Liver (tissue), 9 donors: ENCODE data around the gene AS3MT. TPM values are rescaled to one million over a fixed set of nuclear protein-coding genes. Genes with fewer than 3 reads are reported as not detected.

Source experiments
- DNase-seq: peaks from one replicate; pipeline ENCODE4 v3.0.0-alpha.2; 2017; ENCODE audit warnings: low spot score
- H3K27ac ChIP-seq, 2 donors: one replicate each; pipeline ENCODE4 v1.7.0; 2013; ENCODE audit warnings: inconsistent platforms in 2 of 2, low read length in 2 of 2, control low read depth in 1 of 2, low read depth in 1 of 2, mild to moderate bottlenecking in 1 of 2
- H3K27me3 ChIP-seq, 4 donors: one replicate each; pipeline versions ENCODE4 v1.6.1 to v1.7.0; 2013; ENCODE audit warnings: low read length in 3 of 4, inconsistent platforms in 1 of 4, mild to moderate bottlenecking in 1 of 4, moderate library complexity in 1 of 4; ENCODE audit not compliant: control insufficient read depth in 4 of 4, insufficient read depth in 4 of 4
- H3K36me3 ChIP-seq, 4 donors: one replicate each; pipeline versions ENCODE4 v1.6.1 to v1.7.0; 2013; ENCODE audit warnings: low read length in 3 of 4, mild to moderate bottlenecking in 3 of 4, low read depth in 1 of 4, moderate library complexity in 1 of 4; ENCODE audit not compliant: control insufficient read depth in 4 of 4, insufficient read depth in 3 of 4
- H3K4me1 ChIP-seq, 4 donors: one replicate each; pipeline versions ENCODE4 v1.6.1 to v1.7.0; 2013; ENCODE audit warnings: low read length in 3 of 4, mild to moderate bottlenecking in 3 of 4, moderate library complexity in 1 of 4; ENCODE audit not compliant: control insufficient read depth in 4 of 4, insufficient read depth in 4 of 4
- H3K4me3 ChIP-seq, 3 donors: one replicate each; pipeline versions ENCODE4 v1.6.1 to v1.7.0; 2013; ENCODE audit warnings: low read length in 3 of 3, control low read depth in 1 of 3, low read depth in 1 of 3, mild to moderate bottlenecking in 1 of 3
- H3K9ac ChIP-seq, 2 donors: one replicate each; pipeline ENCODE4 v1.7.0; 2013; ENCODE audit warnings: low read length in 2 of 2, mild to moderate bottlenecking in 2 of 2, moderate library complexity in 2 of 2, control low read depth in 1 of 2, low read depth in 1 of 2
- H3K9me3 ChIP-seq, 4 donors: one replicate each; pipeline versions ENCODE4 v1.6.1 to v1.7.0; 2013; ENCODE audit warnings: low read length in 3 of 4; ENCODE audit not compliant: control insufficient read depth in 4 of 4
- ATF3 ChIP-seq: IDR thresholded peaks from 2 replicates; pipeline ENCODE4 v1.6.1; 2016; ENCODE audit warnings: antibody characterized with exemption
- EGR1 ChIP-seq, 2 donors: IDR thresholded peaks; 2 replicates each; pipeline ENCODE4 v1.6.1; 2016 to 2018; ENCODE audit warnings: antibody characterized with exemption in 2 of 2, low read depth in 2 of 2
- FOXA1 ChIP-seq: IDR thresholded peaks from 2 replicates; pipeline ENCODE4 v1.6.1; 2016; ENCODE audit warnings: antibody characterized with exemption
- FOXA2 ChIP-seq: IDR thresholded peaks from 2 replicates; pipeline ENCODE4 v1.6.1; 2016; ENCODE audit warnings: antibody characterized with exemption
- GABPA ChIP-seq, 2 donors: IDR thresholded peaks in 1 of 2; conservative IDR thresholded peaks in 1 of 2; 2 replicates each; pipeline ENCODE4 v1.6.1; 2016; ENCODE audit warnings: antibody characterized with exemption in 2 of 2, mild to moderate bottlenecking in 1 of 2, moderate library complexity in 1 of 2
- HNF4A ChIP-seq, 2 donors: conservative IDR thresholded peaks; 2 replicates each; pipeline ENCODE4 v1.6.1; 2016; ENCODE audit warnings: antibody characterized with exemption in 2 of 2, mild to moderate bottlenecking in 2 of 2
- HNF4G ChIP-seq: IDR thresholded peaks from 2 replicates; pipeline ENCODE4 v1.6.1; 2016; ENCODE audit warnings: antibody characterized with exemption
- JUND ChIP-seq, 2 donors: IDR thresholded peaks; 2 replicates each; pipeline ENCODE4 v1.6.1; 2016; ENCODE audit warnings: antibody characterized with exemption in 2 of 2
- NR2F2 ChIP-seq: IDR thresholded peaks from 2 replicates; pipeline ENCODE4 v1.6.1; 2016; ENCODE audit warnings: antibody characterized with exemption
- RAD21 ChIP-seq, 2 donors: IDR thresholded peaks; 2 replicates each; pipeline ENCODE4 v1.6.1; 2016; ENCODE audit warnings: antibody characterized with exemption in 2 of 2, mild to moderate bottlenecking in 2 of 2
- RXRA ChIP-seq, 2 donors: IDR thresholded peaks; 2 replicates each; pipeline ENCODE4 v1.6.1; 2017 to 2018; ENCODE audit warnings: antibody characterized with exemption in 2 of 2, mild to moderate bottlenecking in 1 of 2
- SP1 ChIP-seq: IDR thresholded peaks from 2 replicates; pipeline ENCODE4 v1.6.1; 2018; ENCODE audit warnings: antibody characterized with exemption, mild to moderate bottlenecking
- TAF1 ChIP-seq: conservative IDR thresholded peaks from 2 replicates; pipeline ENCODE4 v1.6.1; 2016; ENCODE audit warnings: antibody characterized with exemption, mild to moderate bottlenecking
- YY1 ChIP-seq: IDR thresholded peaks from 2 replicates; pipeline ENCODE4 v1.6.1; 2016; ENCODE audit warnings: antibody characterized with exemption, mild to moderate bottlenecking
- ZBTB33 ChIP-seq: IDR thresholded peaks from 2 replicates; pipeline ENCODE4 v1.6.1; 2016; ENCODE audit warnings: antibody characterized with exemption
- WGBS: extraction: QIAGEN DNeasy Blood & Tissue Kit; methylation state at CpG from one replicate; pipeline ENCODE4 v1.1.7; 2013; 5-methylcytosine and 5-hydroxymethylcytosine counted together
- polyA plus RNA-seq, 2 donors: library from polyadenylated mRNA; stranded (reverse) in 1 of 2; unstranded in 1 of 2; fragments of 200-250 nt in 1 of 2; fragments of >200 nt in 1 of 2; fragmentation: Nextera tagmentation in 1 of 2; extraction: Ambion mirVana in 1 of 2; gene quantifications; one replicate each; pipeline versions ENCODE4 v1.2.1 to v1.2.3, GENCODE V29; 2013 to 2015
- total RNA-seq, 2 donors: library from RNA; depleted of rRNA; stranded (reverse); fragments of >200 nt; gene quantifications; one replicate each; pipeline ENCODE4 v1.2.3, GENCODE V29; 2014
- TF ChIP-seq, protein P1 (sequence below): IDR thresholded peaks from 2 replicates; pipeline ENCODE4 v1.6.1; 2016; ENCODE audit warnings: antibody characterized with exemption, mild to moderate bottlenecking
- TF ChIP-seq, protein P2 (sequence below): IDR thresholded peaks from 2 replicates; pipeline ENCODE4 v1.6.1; 2016; ENCODE audit warnings: antibody characterized with exemption
- TF ChIP-seq, protein P3 (sequence below): fragments of 150-350 bp; IDR thresholded peaks from 2 replicates; pipeline ENCODE4 v1.5.1; 2017; ENCODE audit warnings: improper control_type of control experiment, low read depth, low read length; ENCODE audit not compliant: missing input control
- donor health status: healthy.
- donor health status: healthy.
- donor health status: healthy.
- donor health status: healthy.
- donor health status: healthy.

The AS3MT gene
- total and polyA plus RNA-seq, 4 donors, result 13.4 to 38.1 (median 16.2) TPM

GRCh38 chr10:102824664-102825063 is 44.6 kb upstream of the AS3MT start:
- no peak for DNase-seq
- no peak overlapping the region for H3K27ac ChIP-seq
- TF ChIP-seq, protein P1, sequence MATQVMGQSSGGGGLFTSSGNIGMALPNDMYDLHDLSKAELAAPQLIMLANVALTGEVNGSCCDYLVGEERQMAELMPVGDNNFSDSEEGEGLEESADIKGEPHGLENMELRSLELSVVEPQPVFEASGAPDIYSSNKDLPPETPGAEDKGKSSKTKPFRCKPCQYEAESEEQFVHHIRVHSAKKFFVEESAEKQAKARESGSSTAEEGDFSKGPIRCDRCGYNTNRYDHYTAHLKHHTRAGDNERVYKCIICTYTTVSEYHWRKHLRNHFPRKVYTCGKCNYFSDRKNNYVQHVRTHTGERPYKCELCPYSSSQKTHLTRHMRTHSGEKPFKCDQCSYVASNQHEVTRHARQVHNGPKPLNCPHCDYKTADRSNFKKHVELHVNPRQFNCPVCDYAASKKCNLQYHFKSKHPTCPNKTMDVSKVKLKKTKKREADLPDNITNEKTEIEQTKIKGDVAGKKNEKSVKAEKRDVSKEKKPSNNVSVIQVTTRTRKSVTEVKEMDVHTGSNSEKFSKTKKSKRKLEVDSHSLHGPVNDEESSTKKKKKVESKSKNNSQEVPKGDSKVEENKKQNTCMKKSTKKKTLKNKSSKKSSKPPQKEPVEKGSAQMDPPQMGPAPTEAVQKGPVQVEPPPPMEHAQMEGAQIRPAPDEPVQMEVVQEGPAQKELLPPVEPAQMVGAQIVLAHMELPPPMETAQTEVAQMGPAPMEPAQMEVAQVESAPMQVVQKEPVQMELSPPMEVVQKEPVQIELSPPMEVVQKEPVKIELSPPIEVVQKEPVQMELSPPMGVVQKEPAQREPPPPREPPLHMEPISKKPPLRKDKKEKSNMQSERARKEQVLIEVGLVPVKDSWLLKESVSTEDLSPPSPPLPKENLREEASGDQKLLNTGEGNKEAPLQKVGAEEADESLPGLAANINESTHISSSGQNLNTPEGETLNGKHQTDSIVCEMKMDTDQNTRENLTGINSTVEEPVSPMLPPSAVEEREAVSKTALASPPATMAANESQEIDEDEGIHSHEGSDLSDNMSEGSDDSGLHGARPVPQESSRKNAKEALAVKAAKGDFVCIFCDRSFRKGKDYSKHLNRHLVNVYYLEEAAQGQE, result no peak
- TF ChIP-seq, protein P2, sequence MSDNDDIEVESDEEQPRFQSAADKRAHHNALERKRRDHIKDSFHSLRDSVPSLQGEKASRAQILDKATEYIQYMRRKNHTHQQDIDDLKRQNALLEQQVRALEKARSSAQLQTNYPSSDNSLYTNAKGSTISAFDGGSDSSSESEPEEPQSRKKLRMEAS, result no peak
- TF ChIP-seq NR2F2, result no peak
- no peak for TF ChIP-seq JUND (IDR thresholded peaks at IDR 0.05)
- no peak for TF ChIP-seq FOXA1
- TF ChIP-seq ZBTB33, result no peak
- no peak for TF ChIP-seq HNF4G
- no peak for TF ChIP-seq EGR1 (IDR thresholded peaks at IDR 0.05; ENCODE audit: low read depth in 2 of 2)
- no peak for TF ChIP-seq TAF1
- TF ChIP-seq RAD21 (IDR thresholded peaks at IDR 0.05), result no peak
- no peak for TF ChIP-seq HNF4A (conservative IDR thresholded peaks at IDR 0.05)
- TF ChIP-seq GABPA (IDR thresholded peaks at IDR 0.05 in 1 of 2, conservative IDR thresholded peaks at IDR 0.05 in 1 of 2), result no peak
- TF ChIP-seq, protein P3, sequence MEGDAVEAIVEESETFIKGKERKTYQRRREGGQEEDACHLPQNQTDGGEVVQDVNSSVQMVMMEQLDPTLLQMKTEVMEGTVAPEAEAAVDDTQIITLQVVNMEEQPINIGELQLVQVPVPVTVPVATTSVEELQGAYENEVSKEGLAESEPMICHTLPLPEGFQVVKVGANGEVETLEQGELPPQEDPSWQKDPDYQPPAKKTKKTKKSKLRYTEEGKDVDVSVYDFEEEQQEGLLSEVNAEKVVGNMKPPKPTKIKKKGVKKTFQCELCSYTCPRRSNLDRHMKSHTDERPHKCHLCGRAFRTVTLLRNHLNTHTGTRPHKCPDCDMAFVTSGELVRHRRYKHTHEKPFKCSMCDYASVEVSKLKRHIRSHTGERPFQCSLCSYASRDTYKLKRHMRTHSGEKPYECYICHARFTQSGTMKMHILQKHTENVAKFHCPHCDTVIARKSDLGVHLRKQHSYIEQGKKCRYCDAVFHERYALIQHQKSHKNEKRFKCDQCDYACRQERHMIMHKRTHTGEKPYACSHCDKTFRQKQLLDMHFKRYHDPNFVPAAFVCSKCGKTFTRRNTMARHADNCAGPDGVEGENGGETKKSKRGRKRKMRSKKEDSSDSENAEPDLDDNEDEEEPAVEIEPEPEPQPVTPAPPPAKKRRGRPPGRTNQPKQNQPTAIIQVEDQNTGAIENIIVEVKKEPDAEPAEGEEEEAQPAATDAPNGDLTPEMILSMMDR, result no peak
- TF ChIP-seq ATF3, result no peak
- no peak for TF ChIP-seq RXRA (IDR thresholded peaks at IDR 0.05)
- no peak for TF ChIP-seq FOXA2
- no peak for TF ChIP-seq SP1
- TF ChIP-seq YY1, result no peak
- 93% methylated on average over 4 of the region's 4 CpGs for WGBS
- H3K4me3 ChIP-seq, result no peak overlapping the region
- no peaks in the 10 kb centered on the region for H3K9me3 ChIP-seq
- H3K36me3 ChIP-seq, result no peaks in the 10 kb centered on the region
- H3K9ac ChIP-seq, result no peak overlapping the region
- no peaks in the 10 kb centered on the region for H3K4me1 ChIP-seq
- H3K27me3 ChIP-seq, result no peaks in the 10 kb centered on the region
